Mesendoderm (in vitro differentiated cells): ENCODE measurements around the gene SSBP2.

ENCODE experiments used
- DNase-seq: peaks from one replicate; pipeline ENCODE4 v3.0.0; 2013
- H2AK5ac ChIP-seq: 2 replicates; pipeline ENCODE4 v1.6.1; 2013; ENCODE audit warnings: low read length, inconsistent platforms
- H2BK120ac ChIP-seq: 2 replicates; pipeline ENCODE4 v1.6.1; 2013; ENCODE audit warnings: low read depth, mild to moderate bottlenecking, low read length, moderate library complexity, mixed read lengths
- H2BK15ac ChIP-seq: replicated peaks from 2 replicates; pipeline ENCODE4 v1.6.1; 2013; ENCODE audit warnings: low read depth, mild to moderate bottlenecking, moderate library complexity
- H2BK5ac ChIP-seq: 2 replicates; pipeline ENCODE4 v1.6.1; 2013; ENCODE audit warnings: low read length, inconsistent platforms
- H3K18ac ChIP-seq: 2 replicates; pipeline ENCODE4 v1.6.1; 2013; ENCODE audit warnings: mild to moderate bottlenecking, low read length, mixed read lengths
- H3K23ac ChIP-seq: one replicate; pipeline ENCODE4 v1.6.1; 2013; ENCODE audit warnings: low read length
- H3K27ac ChIP-seq: 2 replicates; pipeline ENCODE4 v1.5.1; 2013; ENCODE audit warnings: low read depth, mild to moderate bottlenecking, inconsistent platforms, low read length, moderate library complexity
- H3K27me3 ChIP-seq: 2 replicates; pipeline ENCODE4 v1.6.1; 2013; ENCODE audit warnings: low read length, control low read depth, mild to moderate bottlenecking, inconsistent platforms; ENCODE audit not compliant: insufficient read depth, poor library complexity
- H3K36me3 ChIP-seq: 2 replicates; pipeline ENCODE4 v1.6.1; 2013; ENCODE audit warnings: low read length, inconsistent platforms; ENCODE audit not compliant: control insufficient read depth, insufficient read depth
- H3K4ac ChIP-seq: one replicate; pipeline ENCODE4 v1.6.1; 2013; ENCODE audit warnings: low read depth, mild to moderate bottlenecking, low read length, moderate library complexity
- H3K4me1 ChIP-seq: 2 replicates; pipeline ENCODE4 v1.6.1; 2013; ENCODE audit warnings: low read depth, low read length, inconsistent platforms; ENCODE audit not compliant: control insufficient read depth
- H3K4me2 ChIP-seq: 2 replicates; pipeline ENCODE4 v1.6.1; 2013; ENCODE audit warnings: low read length
- H3K4me3 ChIP-seq: 2 replicates; pipeline ENCODE4 v1.5.1; 2013; ENCODE audit warnings: mild to moderate bottlenecking, low read length
- H3K56ac ChIP-seq: one replicate; pipeline ENCODE4 v1.6.1; 2013; ENCODE audit warnings: low read length
- H3K79me1 ChIP-seq: 2 replicates; pipeline ENCODE4 v1.6.1; 2013; ENCODE audit warnings: low read length, inconsistent platforms
- H3K79me2 ChIP-seq: 2 replicates; pipeline ENCODE4 v1.6.1; 2013; ENCODE audit warnings: mild to moderate bottlenecking, low read length; ENCODE audit not compliant: control insufficient read depth, insufficient read depth
- H3K9ac ChIP-seq: 2 replicates; pipeline ENCODE4 v1.6.1; 2013; ENCODE audit warnings: low read length, inconsistent platforms
- H4K5ac ChIP-seq: one replicate; pipeline ENCODE4 v1.6.1; 2013; ENCODE audit warnings: low read length
- H4K8ac ChIP-seq: one replicate; pipeline ENCODE4 v1.6.1; 2013; ENCODE audit warnings: low read depth, mild to moderate bottlenecking, control low read depth, low read length, moderate library complexity
- WGBS: extraction: QIAGEN DNeasy Blood & Tissue Kit; methylation state at CpG from one replicate; pipeline ENCODE4 v1.1.7; 2013; ENCODE audit warnings: low lambda C conversion rate, missing lambda C conversion rate; ENCODE audit not compliant: insufficient coverage; ENCODE audit errors: extremely low coverage; 5-methylcytosine and 5-hydroxymethylcytosine counted together

SSBP2 gene

DNA sequence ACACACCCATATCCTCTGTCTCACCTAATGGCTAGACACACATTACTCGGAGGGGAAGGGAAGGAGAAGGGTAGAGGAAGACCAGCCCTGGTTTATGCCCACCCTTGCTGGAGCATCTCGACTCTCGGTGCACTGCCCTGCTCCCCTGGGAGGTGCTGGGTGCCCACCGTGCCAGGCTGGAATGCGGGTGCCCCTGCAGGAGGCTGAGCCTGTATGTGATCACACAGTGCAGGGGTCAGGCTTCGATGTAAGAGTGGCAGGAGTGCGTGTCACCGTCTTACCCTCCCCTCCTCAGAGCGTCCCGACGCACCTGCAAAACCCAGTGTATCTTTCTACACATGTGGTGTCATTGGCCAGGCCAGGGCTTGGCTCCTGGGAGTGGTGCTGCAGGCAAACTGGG, 349.6 kb downstream of the SSBP2 start:
- Histone ChIP-seq H3K23ac (no peak overlapping the region), H3K79me2 (no peaks in the 10 kb centered on the region), H2BK5ac (no peak overlapping the region), H3K18ac (no peak overlapping the region), H3K4ac (no peak overlapping the region), H3K4me2 (no peak overlapping the region), H3K4me1 (no peaks in the 10 kb centered on the region), H2BK120ac (no peak overlapping the region), H3K4me3 (no peak overlapping the region), H4K8ac (no peak overlapping the region), H3K27me3 (no peaks in the 10 kb centered on the region), H2AK5ac (no peak overlapping the region), H4K5ac (no peak overlapping the region), H3K79me1 (no peaks in the 10 kb centered on the region), H3K56ac (no peak overlapping the region), H3K9ac (no peak overlapping the region), H3K27ac (no peak overlapping the region), H2BK15ac (no peak overlapping the region), H3K36me3 (no peaks in the 10 kb centered on the region)
- DNase-seq = no peak
- no CpG with 5 or more reads among the region's 11 CpGs for WGBS

DNA sequence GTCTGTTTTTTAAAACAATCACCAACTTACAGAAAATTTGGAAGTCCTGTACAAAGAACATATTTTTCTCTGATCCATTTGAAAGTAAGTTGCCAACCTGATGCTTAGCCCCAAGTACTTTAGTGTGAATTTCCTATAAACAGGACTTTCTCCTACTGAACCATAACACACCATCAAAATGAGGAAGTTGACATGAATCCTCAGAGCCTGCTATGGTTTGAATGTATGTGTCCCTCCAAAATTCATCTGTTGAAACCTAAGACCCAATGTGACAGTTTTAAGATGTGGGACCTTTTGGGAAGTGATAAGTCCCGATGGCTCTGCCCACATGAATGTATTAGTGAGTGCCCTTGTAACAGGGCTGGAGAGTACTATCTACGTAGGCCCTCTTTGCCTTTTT, 350.5 kb downstream of the SSBP2 start:
- H3K79me1 ChIP-seq = no peaks in the 10 kb centered on the region
- H2BK120ac ChIP-seq = no peak overlapping the region
- no peak overlapping the region for H3K4me3 ChIP-seq
- H4K8ac ChIP-seq = no peak overlapping the region
- DNase-seq = no peak
- H3K4ac ChIP-seq = no peak overlapping the region
- H3K4me1 ChIP-seq = no peaks in the 10 kb centered on the region
- H2AK5ac ChIP-seq = no peak overlapping the region
- H3K18ac ChIP-seq = no peak overlapping the region
- WGBS = no CpG with 5 or more reads among the region's 2 CpGs
- H3K23ac ChIP-seq = no peak overlapping the region
- H4K5ac ChIP-seq = no peak overlapping the region
- H3K9ac ChIP-seq = no peak overlapping the region
- no peak overlapping the region for H2BK15ac ChIP-seq
- no peak overlapping the region for H2BK5ac ChIP-seq
- H3K27me3 ChIP-seq = no peaks in the 10 kb centered on the region
- H3K56ac ChIP-seq = no peak overlapping the region
- no peak overlapping the region for H3K4me2 ChIP-seq
- H3K27ac ChIP-seq = no peak overlapping the region
- no peaks in the 10 kb centered on the region for H3K79me2 ChIP-seq
- no peaks in the 10 kb centered on the region for H3K36me3 ChIP-seq

DNA sequence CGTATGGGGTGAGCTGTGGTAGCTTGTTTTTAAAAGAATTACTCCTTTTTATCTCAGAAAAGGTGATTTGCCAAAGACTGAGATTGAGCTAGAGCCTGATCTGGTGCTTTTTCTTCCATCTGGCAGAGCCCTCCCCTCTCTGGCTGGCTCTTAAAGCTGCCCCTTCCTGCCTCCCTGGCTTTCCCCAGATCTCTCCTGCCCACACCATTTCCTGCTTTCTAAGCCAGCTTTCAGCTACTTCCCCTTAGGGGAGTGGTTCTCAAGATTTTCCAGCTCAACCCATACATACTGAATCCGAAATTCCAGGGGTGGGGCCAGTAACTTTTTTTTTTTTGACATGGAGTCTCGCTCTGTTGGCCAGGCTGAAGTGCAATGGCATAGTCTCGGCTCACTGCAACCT, 352.2 kb downstream of the SSBP2 start:
- Histone ChIP-seq H2BK120ac (no peak overlapping the region), H3K9ac (no peak overlapping the region), H4K5ac (no peak overlapping the region), H3K36me3 (no peaks in the 10 kb centered on the region), H3K79me1 (no peaks in the 10 kb centered on the region), H3K18ac (no peak overlapping the region), H3K4me2 (no peak overlapping the region), H2BK5ac (no peak overlapping the region), H3K4ac (no peak overlapping the region), H4K8ac (no peak overlapping the region), H3K4me3 (no peak overlapping the region), H3K27me3 (no peaks in the 10 kb centered on the region), H2BK15ac (no peak overlapping the region), H3K27ac (no peak overlapping the region), H2AK5ac (no peak overlapping the region), H3K79me2 (no peaks in the 10 kb centered on the region), H3K56ac (no peak overlapping the region), H3K23ac (no peak overlapping the region), H3K4me1 (no peaks in the 10 kb centered on the region)
- peak; percentile 22 for DNase-seq
- no CpG with 5 or more reads among the region's 4 CpGs for WGBS

DNA sequence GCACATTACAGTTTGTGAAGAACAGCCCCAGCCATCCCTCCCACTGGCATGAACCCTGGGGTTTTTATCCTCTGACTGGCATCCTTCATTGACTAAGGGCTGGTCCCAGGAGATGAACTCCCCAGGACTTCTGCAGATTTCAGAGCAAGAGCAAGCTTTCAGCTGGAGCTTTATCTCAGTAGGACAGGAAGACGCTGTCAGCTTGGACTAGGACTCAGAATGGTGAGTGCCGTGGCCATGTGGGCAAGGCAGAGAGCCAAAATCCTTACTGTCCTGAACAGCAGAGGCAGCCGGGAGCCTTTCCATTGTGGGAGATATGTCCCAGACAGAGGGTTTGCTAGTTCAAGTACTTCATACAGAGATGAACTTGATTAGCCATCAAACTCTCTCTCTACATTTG, 353.7 kb downstream of the SSBP2 start:
- Histone ChIP-seq H3K9ac (no peak overlapping the region), H3K79me2 (no peaks in the 10 kb centered on the region), H3K23ac (no peak overlapping the region), H2AK5ac (no peak overlapping the region), H2BK15ac (no peak overlapping the region), H3K4me3 (no peak overlapping the region), H2BK5ac (no peak overlapping the region), H4K8ac (no peak overlapping the region), H3K4me1 (no peaks in the 10 kb centered on the region), H3K27me3 (no peaks in the 10 kb centered on the region), H3K36me3 (no peaks in the 10 kb centered on the region), H4K5ac (no peak overlapping the region), H3K18ac (no peak overlapping the region), H3K4ac (no peak overlapping the region), H2BK120ac (no peak overlapping the region), H3K4me2 (no peak overlapping the region), H3K56ac (no peak overlapping the region), H3K79me1 (no peaks in the 10 kb centered on the region), H3K27ac (no peak overlapping the region)
- WGBS = no CpG with 5 or more reads among the region's 3 CpGs
- DNase-seq = no peak

DNA sequence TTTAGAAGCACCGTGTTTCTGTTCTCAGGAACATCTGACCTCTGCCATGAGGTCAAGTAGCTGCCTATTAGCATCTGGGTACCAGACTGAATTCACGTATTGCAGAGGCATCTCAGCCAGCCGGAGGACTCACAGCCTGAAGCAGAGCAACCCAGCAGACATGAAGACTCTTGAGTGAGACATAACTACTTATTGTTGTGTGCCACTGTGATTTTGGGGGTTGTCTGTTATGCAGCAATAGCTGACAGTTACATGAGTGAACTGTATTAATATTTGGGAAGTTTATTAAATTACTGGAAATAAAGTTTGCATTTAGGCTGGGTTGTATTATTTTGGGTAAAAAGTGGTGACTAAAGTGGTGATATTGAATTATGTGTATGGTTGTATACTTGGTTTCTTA, 355.6 kb downstream of the SSBP2 start:
- WGBS = no CpG with 5 or more reads among the region's 3 CpGs
- no peaks in the 10 kb centered on the region for H3K27me3 ChIP-seq
- H3K9ac ChIP-seq = no peak overlapping the region
- no peak overlapping the region for H2BK15ac ChIP-seq
- no peak overlapping the region for H3K23ac ChIP-seq
- no peak overlapping the region for H3K4me2 ChIP-seq
- no peak overlapping the region for H3K18ac ChIP-seq
- H3K36me3 ChIP-seq = no peaks in the 10 kb centered on the region
- no peak overlapping the region for H2BK120ac ChIP-seq
- no peak overlapping the region for H3K27ac ChIP-seq
- H3K79me1 ChIP-seq = no peaks in the 10 kb centered on the region
- no peaks in the 10 kb centered on the region for H3K79me2 ChIP-seq
- no peak overlapping the region for H4K5ac ChIP-seq
- H2BK5ac ChIP-seq = no peak overlapping the region
- no peak for DNase-seq
- no peak overlapping the region for H3K4me3 ChIP-seq
- H3K4ac ChIP-seq = no peak overlapping the region
- H4K8ac ChIP-seq = no peak overlapping the region
- H3K4me1 ChIP-seq = no peaks in the 10 kb centered on the region
- H3K56ac ChIP-seq = no peak overlapping the region
- no peak overlapping the region for H2AK5ac ChIP-seq
